IPS-20b (cell line): ENCODE measurements around the gene RALGDS.

Source experiments
- H3K27ac ChIP-seq: one replicate; pipeline ENCODE4 v1.5.1; 2013; ENCODE audit warnings: low read length
- H3K27me3 ChIP-seq: 2 replicates; pipeline ENCODE4 v1.6.1; 2013; ENCODE audit warnings: mild to moderate bottlenecking, low read length, inconsistent platforms; ENCODE audit not compliant: insufficient read depth
- H3K36me3 ChIP-seq: 2 replicates; pipeline ENCODE4 v1.6.1; 2013; ENCODE audit warnings: low read depth, mild to moderate bottlenecking, inconsistent platforms, low read length, moderate library complexity; ENCODE audit not compliant: insufficient read depth
- H3K4me1 ChIP-seq: 2 replicates; pipeline ENCODE4 v1.6.1; 2013; ENCODE audit warnings: mild to moderate bottlenecking, control low read depth, inconsistent platforms, low read length, moderate library complexity; ENCODE audit not compliant: insufficient read depth
- H3K4me3 ChIP-seq: 2 replicates; pipeline ENCODE4 v1.5.1; 2013; ENCODE audit warnings: mild to moderate bottlenecking, low read length, inconsistent platforms
- H3K9ac ChIP-seq: 2 replicates; pipeline ENCODE4 v1.6.1; 2013; ENCODE audit warnings: low read depth, mild to moderate bottlenecking, inconsistent platforms, low read length, moderate library complexity
- H3K9me3 ChIP-seq: 2 replicates; pipeline ENCODE4 v1.6.1; 2013; ENCODE audit warnings: mild to moderate bottlenecking, low read depth, low read length, inconsistent platforms; ENCODE audit not compliant: insufficient read depth

The RALGDS gene

GRCh38 chr9:133055788-133056420, 65.1 kb downstream of the RALGDS start:
- no peaks in the 10 kb centered on the region for H3K27me3 ChIP-seq
- H3K9me3 ChIP-seq, result no peaks in the 10 kb centered on the region
- peaks cover 11% of the 10 kb centered on the region for H3K4me1 ChIP-seq
- peaks cover 72% of the 10 kb centered on the region for H3K36me3 ChIP-seq
- H3K4me3 ChIP-seq, result no peak overlapping the region
- no peak overlapping the region for H3K9ac ChIP-seq
- no peak overlapping the region for H3K27ac ChIP-seq

DNA sequence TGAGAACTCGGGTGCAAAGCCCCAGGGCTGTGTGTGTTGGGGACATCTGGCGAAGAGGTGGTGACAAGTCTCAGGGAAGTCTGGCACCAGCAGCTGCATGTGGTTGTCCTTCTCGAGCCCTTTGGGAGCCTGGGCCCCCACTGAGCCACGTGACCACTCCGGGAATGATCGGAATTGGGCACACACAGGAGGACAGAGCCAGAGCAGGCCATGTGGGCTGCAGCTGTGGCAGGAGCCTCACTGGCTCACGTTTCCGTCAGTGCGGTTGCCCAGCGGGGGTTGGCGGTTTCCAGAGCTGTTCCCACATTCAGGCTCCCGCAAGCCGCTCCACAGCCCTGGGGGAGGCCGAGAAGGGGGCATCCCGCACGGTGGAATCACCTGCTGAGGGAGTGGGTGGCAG, 66.1 kb downstream of the RALGDS start:
- Histone ChIP-seq H3K9me3 (no peaks in the 10 kb centered on the region), H3K27ac (no peak overlapping the region), H3K4me3 (no peak overlapping the region), H3K36me3 (peaks cover 81% of the 10 kb centered on the region), H3K4me1 (peaks cover 6% of the 10 kb centered on the region), H3K27me3 (no peaks in the 10 kb centered on the region), H3K9ac (no peak overlapping the region)

DNA sequence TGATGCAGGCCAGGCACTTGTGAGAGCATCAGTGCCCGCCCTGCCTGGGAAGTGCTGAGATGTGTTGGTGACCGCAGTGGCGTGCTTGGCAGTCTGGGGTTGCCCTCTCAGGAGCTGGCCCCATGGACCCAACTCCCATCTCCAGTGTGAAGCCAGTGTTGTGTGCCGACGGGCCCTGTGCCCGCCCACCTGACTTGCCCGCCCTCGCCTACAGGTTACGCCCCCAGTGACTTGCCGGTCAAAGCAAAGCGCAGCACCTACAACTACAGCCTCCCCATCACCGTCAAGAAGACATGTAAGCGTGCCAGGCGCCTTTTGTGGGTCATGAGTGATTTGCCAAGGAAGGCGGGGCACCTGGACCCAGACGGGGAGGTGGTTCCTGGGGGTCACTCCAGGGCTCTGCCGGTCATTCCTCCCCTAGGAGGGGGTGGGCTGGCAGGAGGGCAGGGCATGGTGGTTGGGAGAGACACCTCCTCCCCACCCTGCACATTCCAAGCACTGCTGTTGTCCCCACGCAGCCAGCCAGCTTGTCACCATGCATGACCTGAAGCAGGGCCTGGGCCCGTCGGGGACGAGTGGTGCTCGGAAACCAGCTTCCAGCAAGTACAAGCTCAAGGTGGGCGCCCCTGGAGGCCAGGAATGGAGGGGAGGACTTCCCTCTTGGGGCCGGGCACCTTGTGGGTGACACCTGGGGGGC, 66.7 kb downstream of the RALGDS start:
- Histone ChIP-seq H3K4me3 (no peak overlapping the region), H3K36me3 (peaks cover 87% of the 10 kb centered on the region), H3K27ac (no peak overlapping the region), H3K27me3 (no peaks in the 10 kb centered on the region), H3K9me3 (no peaks in the 10 kb centered on the region), H3K4me1 (peaks cover under 1% of the 10 kb centered on the region; the same call in 1 of the 2 replicates), H3K9ac (no peak overlapping the region)

GRCh38 chr9:133051966-133052539, 69.0 kb downstream of the RALGDS start:
- Histone ChIP-seq H3K9me3 (no peaks in the 10 kb centered on the region), H3K27me3 (no peaks in the 10 kb centered on the region), H3K4me3 (no peak overlapping the region), H3K27ac (no peak overlapping the region), H3K9ac (no peak overlapping the region), H3K36me3 (peaks cover 86% of the 10 kb centered on the region), H3K4me1 (no peaks in the 10 kb centered on the region)

- Histone ChIP-seq H3K4me3 (no peak overlapping the region), H3K36me3 (peaks cover 86% of the 10 kb centered on the region), H3K9me3 (no peaks in the 10 kb centered on the region), H3K4me1 (no peaks in the 10 kb centered on the region), H3K9ac (no peak overlapping the region), H3K27ac (no peak overlapping the region), H3K27me3 (no peaks in the 10 kb centered on the region)
Measured at GRCh38 chr9:133051281-133051900, 69.6 kb downstream of the RALGDS start.

DNA sequence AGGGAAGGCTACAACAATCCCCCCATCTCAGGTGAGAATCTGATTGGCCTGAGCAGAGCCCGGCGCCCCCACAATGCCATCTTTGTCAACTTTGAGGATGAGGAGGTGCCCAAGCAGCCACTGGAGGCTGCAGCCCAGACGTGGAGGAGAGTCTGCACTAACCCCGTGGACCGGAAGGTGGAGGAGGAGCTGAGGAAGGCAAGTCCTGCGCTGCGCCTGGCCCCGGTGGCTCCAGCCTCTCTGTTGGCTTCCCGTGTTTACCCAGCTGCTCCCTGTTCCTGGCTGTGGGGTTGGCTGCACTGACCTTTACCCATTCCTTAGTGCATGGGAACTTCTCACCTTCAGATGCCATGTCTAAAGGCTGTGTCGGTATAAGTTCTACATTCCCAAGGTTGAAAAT, 70.3 kb downstream of the RALGDS start:
- Histone ChIP-seq H3K27me3 (no peaks in the 10 kb centered on the region), H3K9me3 (no peaks in the 10 kb centered on the region), H3K4me3 (no peak overlapping the region), H3K36me3 (peaks cover 86% of the 10 kb centered on the region), H3K9ac (no peak overlapping the region), H3K4me1 (no peaks in the 10 kb centered on the region), H3K27ac (no peak overlapping the region)

DNA sequence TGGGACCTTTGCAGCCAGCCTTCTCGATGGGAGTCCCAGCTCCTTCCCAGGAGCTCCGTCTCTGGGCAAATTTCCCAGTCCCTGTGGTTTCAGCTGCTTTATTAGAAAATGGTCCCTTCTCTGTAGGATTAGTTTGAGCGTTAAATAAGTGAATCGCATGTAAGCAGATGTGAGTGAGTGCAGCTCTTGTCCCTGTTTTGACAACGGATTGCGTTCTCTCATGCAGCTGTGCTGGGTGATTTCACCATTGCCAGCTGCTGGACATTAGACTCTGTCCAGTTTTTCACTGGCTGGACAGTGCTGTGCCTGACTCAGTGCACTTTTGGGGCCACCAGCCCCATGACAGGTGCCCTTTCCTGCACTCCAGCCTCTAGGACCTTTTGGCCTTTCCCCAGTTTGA, 70.9 kb downstream of the RALGDS start:
- Histone ChIP-seq H3K9me3 (no peaks in the 10 kb centered on the region), H3K27ac (no peak overlapping the region), H3K9ac (no peak overlapping the region), H3K27me3 (no peaks in the 10 kb centered on the region), H3K4me3 (no peak overlapping the region), H3K4me1 (no peaks in the 10 kb centered on the region), H3K36me3 (peaks cover 86% of the 10 kb centered on the region)

GRCh38 chr9:133049043-133049442, 72.0 kb downstream of the RALGDS start:
- no peak overlapping the region for H3K27ac ChIP-seq
- H3K9me3 ChIP-seq, result no peaks in the 10 kb centered on the region
- H3K36me3 ChIP-seq, result peaks cover 85% of the 10 kb centered on the region

GRCh38 chr9:133048595-133048994, 72.4 kb downstream of the RALGDS start:
- Histone ChIP-seq H3K27ac (no peak overlapping the region), H3K9me3 (no peaks in the 10 kb centered on the region), H3K4me3 (no peak overlapping the region), H3K4me1 (no peaks in the 10 kb centered on the region), H3K36me3 (peaks cover 85% of the 10 kb centered on the region), H3K27me3 (no peaks in the 10 kb centered on the region), H3K9ac (no peak overlapping the region)

More at GRCh38 chr9:133049043-133049442, 72.0 kb downstream of the RALGDS start:
- Histone ChIP-seq H3K4me1 (no peaks in the 10 kb centered on the region), H3K4me3 (no peak overlapping the region), H3K27me3 (no peaks in the 10 kb centered on the region), H3K9ac (no peak overlapping the region)
